Pancreas (tissue), 10 donors: ENCODE data around the gene SH3RF3. TPM values are rescaled to one million over a fixed set of nuclear protein-coding genes. Genes with fewer than 3 reads are reported as not detected.

Experiments
- ATAC-seq, 4 donors: fragments of 200-7000 bp; cut with Tn5 transposase; one replicate each; pipeline versions ENCODE4 v1.8.0 to v1.9.1; 2020; ENCODE audit warnings: mild to moderate bottlenecking in 4 of 4, moderate library complexity in 4 of 4
- DNase-seq, 6 donors: peaks; one replicate each; pipeline ENCODE4 v3.0.0-alpha.2; 2020
- FAIRE-seq: peaks from 2 replicates; lab custom pipeline; 2012; peaks lifted over from hg19 to GRCh38; lab: Jason Lieb, UNC
- H3K27ac ChIP-seq, 4 donors: fragments of 200-600 bp; sonication (generic); 1 replicate in 3 of 4; 2 replicates in 1 of 4; pipeline versions ENCODE4 v1.5.0 to v1.8.0; 2020
- H3K27me3 ChIP-seq, 4 donors: fragments of 200-600 bp; one replicate each; pipeline ENCODE4 v1.8.0; 2021
- H3K36me3 ChIP-seq, 3 donors: fragments of 200-600 bp; sonication (generic) in 1 of 3; one replicate each; pipeline versions ENCODE4 v1.5.0 to v1.8.0; 2020 to 2021
- H3K4me1 ChIP-seq, 3 donors: fragments of 200-600 bp; one replicate each; pipeline ENCODE4 v1.8.0; 2021
- H3K4me3 ChIP-seq, 4 donors: fragments of 200-600 bp; sonication (generic) in 2 of 4; one replicate each; pipeline versions ENCODE4 v1.5.0 to v1.8.0; 2020 to 2021
- H3K9me3 ChIP-seq, 4 donors: fragments of 200-600 bp; one replicate each; pipeline ENCODE4 v1.8.0; 2021
- WGBS, 2 donors: extraction: QIAGEN DNeasy Blood & Tissue Kit; methylation state at CpG; one replicate each; pipeline ENCODE4 v1.1.7; 2013; 5-methylcytosine and 5-hydroxymethylcytosine counted together
- intact Hi-C, 3 donors: fragments of 100-400 bp; cut with DNase I; formaldehyde crosslinking; loops; one replicate each; pipeline versions ENCODE4 v1.11.1 to v1.14.2; 2022
- polyA plus RNA-seq, 2 donors: library from polyadenylated mRNA; stranded (reverse); fragments of 200-250 nt; gene quantifications; one replicate each; pipeline ENCODE4 v1.2.3, GENCODE V29; 2013
- total RNA-seq, 6 donors: library from RNA; stranded (reverse); fragmentation: NEBNext Ultra II Directional in 4 of 6; extraction: Animal tissue kit (Norgen Biotek cat#: 25700) in 4 of 6; gene quantifications; one replicate each; pipeline versions ENCODE4 v1.2.1 to v1.2.4, GENCODE V29; 2021 to 2023
- TF ChIP-seq, protein P1 (sequence below), 4 donors: fragments of 200-600 bp; sonication (generic) in 3 of 4; IDR thresholded peaks; one replicate each; pipeline versions ENCODE4 v1.5.0 to v1.8.0; 2021; ENCODE audit warnings: antibody characterized with exemption in 4 of 4
- donor health status: healthy with polysubstance abuse.
- donor health status: DM: no; HTN: no; CAD: no; lungs with moderate emphysema.
- donor health status: DM: no; HTN: no; CAD: no.
- donor health status: control.
- donor health status: control.
- donor health status: Bipolar disorder and iron deficiency.
- donor health status: DM: yes; HTN: yes; CAD: no.
- donor health status: DM: no; HTN: no; CAD: no.
- donor health status: DM: no; HTN: no; CAD: no.
- donor health status: DM: yes; HTN: yes; CAD: no.

The SH3RF3 gene
- total and polyA plus RNA-seq, 8 donors = 1.1 to 3.5 (median 1.8) TPM

DNA sequence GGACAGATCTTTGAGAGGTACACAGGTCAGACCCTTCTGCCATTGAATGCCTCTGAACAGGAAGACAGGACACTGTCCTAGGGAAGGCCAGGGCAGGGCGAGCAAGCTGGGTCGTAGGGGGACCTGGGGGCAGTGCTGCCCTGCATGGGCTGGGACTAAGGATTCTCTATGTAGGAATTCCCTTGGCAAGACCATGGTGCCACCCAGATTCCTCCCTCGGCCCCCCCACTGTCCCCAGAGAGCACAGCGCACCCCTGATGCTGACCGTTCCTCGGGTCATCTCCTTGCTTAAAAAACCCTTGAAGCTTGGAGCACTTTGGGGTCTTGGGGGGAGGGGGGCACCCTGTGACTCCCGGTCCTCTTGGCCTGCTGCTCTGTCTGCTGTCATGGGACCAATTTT lies 289.7 kb downstream of the SH3RF3 start:
- 68 to 70% methylated on average over 7 of the region's 7 CpGs for WGBS, 2 donors
- FAIRE-seq (no peak), ATAC-seq (no peak), DNase-seq (no peak)
- no peaks in the 10 kb centered on the region for H3K9me3 ChIP-seq
- no peak overlapping the region for H3K27ac ChIP-seq
- no peaks in the 10 kb centered on the region for H3K4me1 ChIP-seq
- intact Hi-C loops = no loop called here
- no peak overlapping the region for H3K4me3 ChIP-seq
- H3K27me3 ChIP-seq = no peaks in the 10 kb centered on the region
- no peaks in the 10 kb centered on the region for H3K36me3 ChIP-seq
- TF ChIP-seq, protein P1, sequence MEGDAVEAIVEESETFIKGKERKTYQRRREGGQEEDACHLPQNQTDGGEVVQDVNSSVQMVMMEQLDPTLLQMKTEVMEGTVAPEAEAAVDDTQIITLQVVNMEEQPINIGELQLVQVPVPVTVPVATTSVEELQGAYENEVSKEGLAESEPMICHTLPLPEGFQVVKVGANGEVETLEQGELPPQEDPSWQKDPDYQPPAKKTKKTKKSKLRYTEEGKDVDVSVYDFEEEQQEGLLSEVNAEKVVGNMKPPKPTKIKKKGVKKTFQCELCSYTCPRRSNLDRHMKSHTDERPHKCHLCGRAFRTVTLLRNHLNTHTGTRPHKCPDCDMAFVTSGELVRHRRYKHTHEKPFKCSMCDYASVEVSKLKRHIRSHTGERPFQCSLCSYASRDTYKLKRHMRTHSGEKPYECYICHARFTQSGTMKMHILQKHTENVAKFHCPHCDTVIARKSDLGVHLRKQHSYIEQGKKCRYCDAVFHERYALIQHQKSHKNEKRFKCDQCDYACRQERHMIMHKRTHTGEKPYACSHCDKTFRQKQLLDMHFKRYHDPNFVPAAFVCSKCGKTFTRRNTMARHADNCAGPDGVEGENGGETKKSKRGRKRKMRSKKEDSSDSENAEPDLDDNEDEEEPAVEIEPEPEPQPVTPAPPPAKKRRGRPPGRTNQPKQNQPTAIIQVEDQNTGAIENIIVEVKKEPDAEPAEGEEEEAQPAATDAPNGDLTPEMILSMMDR (IDR thresholded peaks at IDR 0.05) = no peak

DNA sequence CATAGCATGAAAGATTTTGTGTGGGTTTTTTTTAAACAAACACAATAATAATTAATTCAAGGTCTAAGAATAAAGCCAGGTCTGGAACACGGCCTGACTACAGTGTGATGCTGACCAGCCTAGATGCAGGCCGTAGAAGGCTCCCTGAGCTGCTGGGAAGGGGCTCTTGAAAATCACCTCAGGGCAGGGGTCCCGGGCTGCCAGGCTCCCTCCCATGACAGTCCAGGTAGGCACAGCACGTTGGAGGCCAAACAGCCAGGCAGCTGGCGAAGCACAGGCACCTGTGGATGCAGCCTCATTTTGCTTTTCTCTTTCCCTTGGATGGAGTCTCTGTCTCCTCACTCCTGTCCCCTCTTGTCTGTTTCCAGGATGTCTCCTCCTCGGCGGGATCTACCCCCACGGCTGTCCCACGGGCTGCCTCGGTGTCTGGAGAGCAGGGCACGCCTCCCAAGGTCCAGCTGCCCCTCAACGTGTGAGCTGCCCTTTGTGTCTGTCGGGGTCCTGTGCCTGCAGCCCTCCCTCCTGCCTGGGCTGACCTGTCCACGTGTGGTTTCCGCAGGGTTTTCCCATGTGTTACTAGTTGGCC lies 290.3 kb downstream of the SH3RF3 start:
- intact Hi-C loops = no loop called here
- no peaks in the 10 kb centered on the region for H3K9me3 ChIP-seq
- ATAC-seq = no peak
- no peaks in the 10 kb centered on the region for H3K36me3 ChIP-seq
- peak in 1 of 6 donors; percentile 35 for DNase-seq
- TF ChIP-seq, protein P1 (IDR thresholded peaks at IDR 0.05) = no peak
- no peak for FAIRE-seq
- H3K4me3 ChIP-seq = no peak overlapping the region
- H3K4me1 ChIP-seq = no peaks in the 10 kb centered on the region
- no peak overlapping the region for H3K27ac ChIP-seq
- H3K27me3 ChIP-seq = no peaks in the 10 kb centered on the region
- WGBS, 2 donors = 61 to 68% methylated on average over 13 to 15 of the region's 15 CpGs

DNA sequence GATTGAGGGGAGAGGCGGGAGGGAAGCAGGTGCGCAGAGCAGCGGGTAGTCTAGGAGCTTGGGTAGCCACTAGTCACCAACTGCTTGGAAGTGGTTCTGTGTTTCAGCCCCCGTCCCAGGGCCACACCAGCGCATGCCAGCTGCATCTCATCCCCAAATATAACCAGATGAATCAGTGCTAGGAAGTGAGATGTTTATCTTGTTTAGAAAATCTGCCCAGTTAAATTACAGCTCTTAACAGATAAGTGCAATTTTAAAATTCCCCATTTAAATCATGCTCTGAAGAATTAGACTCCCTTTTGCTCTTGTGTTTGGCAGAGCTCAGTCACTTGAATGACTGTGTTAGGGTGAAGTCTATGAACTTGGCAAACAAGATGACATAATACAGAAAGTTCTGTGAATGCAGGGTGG lies 291.0 kb downstream of the SH3RF3 start:
- intact Hi-C loops = no loop called here
- Histone ChIP-seq H3K9me3 (no peaks in the 10 kb centered on the region), H3K27me3 (no peaks in the 10 kb centered on the region), H3K36me3 (no peaks in the 10 kb centered on the region), H3K4me3 (no peak overlapping the region), H3K4me1 (no peaks in the 10 kb centered on the region), H3K27ac (no peak overlapping the region)
- peak in 1 of 6 donors; percentile 34 for DNase-seq
- TF ChIP-seq, protein P1 (IDR thresholded peaks at IDR 0.05) = no peak
- WGBS, 2 donors = 82 to 83% methylated on average over 5 of the region's 5 CpGs
- no peak for FAIRE-seq
- ATAC-seq = no peak

DNA sequence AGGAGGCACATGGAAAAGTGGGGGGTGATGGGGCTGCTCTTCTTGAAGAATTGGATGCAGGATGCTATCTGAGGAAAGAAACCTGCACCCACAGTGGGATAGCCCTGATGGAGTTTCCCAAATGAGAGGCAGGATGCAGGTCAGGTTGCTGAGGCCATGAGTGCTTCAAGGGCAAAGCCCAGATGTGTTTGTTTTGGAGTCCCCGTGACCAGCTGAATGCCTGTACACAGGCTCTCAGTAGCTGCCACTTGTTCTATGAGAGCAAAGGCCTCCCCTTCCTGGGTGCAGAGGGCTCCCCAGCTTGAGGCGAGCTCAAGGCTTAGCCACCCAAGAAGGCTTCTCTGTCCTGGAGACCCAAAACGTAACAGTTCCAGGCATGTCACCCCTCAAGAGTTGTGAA lies 292.1 kb downstream of the SH3RF3 start:
- H3K36me3 ChIP-seq = no peaks in the 10 kb centered on the region
- FAIRE-seq (no peak), ATAC-seq (no peak), DNase-seq (peak in 1 of 6 donors; percentile 15)
- intact Hi-C loops = no loop called here
- no peak overlapping the region for H3K4me3 ChIP-seq
- H3K27ac ChIP-seq = no peak overlapping the region
- no peaks in the 10 kb centered on the region for H3K9me3 ChIP-seq
- no peaks in the 10 kb centered on the region for H3K4me1 ChIP-seq
- 69 to 79% methylated on average over 3 of the region's 3 CpGs for WGBS, 2 donors
- TF ChIP-seq, protein P1 (IDR thresholded peaks at IDR 0.05) = no peak
- H3K27me3 ChIP-seq = no peaks in the 10 kb centered on the region

DNA sequence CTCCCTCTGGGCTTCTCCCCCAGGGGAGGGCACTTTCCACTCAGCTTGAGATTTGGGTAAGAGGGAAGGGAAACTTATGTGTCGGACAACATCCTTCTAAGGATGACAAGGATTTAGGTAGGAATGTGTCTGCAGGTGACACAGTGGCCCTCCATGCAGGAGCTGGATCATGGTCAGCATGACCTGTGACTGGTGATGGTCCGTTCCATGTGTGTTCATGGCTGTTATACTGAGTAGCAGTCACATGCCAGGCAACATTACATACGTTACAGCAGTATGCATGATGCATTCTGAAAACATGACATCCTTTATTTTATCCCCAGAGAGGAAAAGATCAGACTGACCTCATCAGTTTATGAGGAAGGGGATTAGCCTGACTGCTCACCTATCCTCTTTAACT lies 292.6 kb downstream of the SH3RF3 start:
- ATAC-seq (no peak), FAIRE-seq (no peak), DNase-seq (peak in 1 of 6 donors; percentile 10)
- intact Hi-C loops = no loop called here
- WGBS, 2 donors = 84 to 90% methylated on average over 3 of the region's 3 CpGs
- Histone ChIP-seq H3K36me3 (no peaks in the 10 kb centered on the region), H3K27ac (no peak overlapping the region), H3K4me3 (no peak overlapping the region), H3K4me1 (no peaks in the 10 kb centered on the region), H3K9me3 (no peaks in the 10 kb centered on the region), H3K27me3 (no peaks in the 10 kb centered on the region)
- TF ChIP-seq, protein P1 (IDR thresholded peaks at IDR 0.05) = no peak
